BE2C (cell line): ENCODE results near the gene SKP2.

Experiments used
- DNase-seq: peaks from one replicate; pipeline ENCODE4 v3.0.0-alpha.2; 2020
- H3K27me3 ChIP-seq: fragments of 250-450 bp; sonication (Bioruptor Pico); 2 replicates; pipeline ENCODE4 v1.5.1; 2020; ENCODE audit warnings: mild to moderate bottlenecking
- H3K36me3 ChIP-seq: fragments of 250-450 bp; sonication (Bioruptor Pico); 2 replicates; pipeline ENCODE4 v1.5.1; 2020; ENCODE audit warnings: mild to moderate bottlenecking
- H3K4me1 ChIP-seq: fragments of 250-450 bp; sonication (Bioruptor Pico); 2 replicates; pipeline ENCODE4 v1.5.1; 2020
- H3K4me3 ChIP-seq: 2 replicates; pipeline ENCODE4 v1.5.1; 2011; ENCODE audit warnings: low read depth, low read length
- H3K9me3 ChIP-seq: fragments of 250-450 bp; sonication (Bioruptor Pico); 2 replicates; pipeline ENCODE4 v1.5.1; 2020
- CTCF ChIP-seq: IDR thresholded peaks from 2 replicates; pipeline ENCODE4 v1.5.1; 2012; ENCODE audit warnings: mild to moderate bottlenecking, low read depth, low read length

SKP2 gene

GRCh38 chr5:36209664-36210063, 57.8 kb downstream of the SKP2 start:
- H3K9me3 ChIP-seq: no peaks in the 10 kb centered on the region
- no peaks in the 10 kb centered on the region for H3K36me3 ChIP-seq
- no peaks in the 10 kb centered on the region for H3K4me1 ChIP-seq
- no peak for DNase-seq
- no peak for TF ChIP-seq CTCF
- H3K4me3 ChIP-seq: no peak overlapping the region
- no peaks in the 10 kb centered on the region for H3K27me3 ChIP-seq

- TF ChIP-seq CTCF: no peak
- peaks cover 7% of the 10 kb centered on the region; the same call in 1 of the 2 replicates for H3K4me1 ChIP-seq
- no peak overlapping the region for H3K4me3 ChIP-seq
- H3K27me3 ChIP-seq: no peaks in the 10 kb centered on the region
- H3K36me3 ChIP-seq: no peaks in the 10 kb centered on the region
- no peak for DNase-seq
- no peaks in the 10 kb centered on the region for H3K9me3 ChIP-seq
Observed at GRCh38 chr5:36214436-36214835, 62.5 kb downstream of the SKP2 start.

- H3K4me1 ChIP-seq: peaks cover 7% of the 10 kb centered on the region; the same call in 1 of the 2 replicates
- H3K36me3 ChIP-seq: no peaks in the 10 kb centered on the region
- no peaks in the 10 kb centered on the region for H3K27me3 ChIP-seq
- no peak for DNase-seq
- TF ChIP-seq CTCF: no peak
- no peaks in the 10 kb centered on the region for H3K9me3 ChIP-seq
- H3K4me3 ChIP-seq: no peak overlapping the region
Observed at GRCh38 chr5:36215910-36216309, 64.0 kb downstream of the SKP2 start.

- H3K9me3 ChIP-seq: no peaks in the 10 kb centered on the region
- H3K27me3 ChIP-seq: no peaks in the 10 kb centered on the region
- peaks cover 7% of the 10 kb centered on the region; the same call in 1 of the 2 replicates for H3K4me1 ChIP-seq
- no peak overlapping the region for H3K4me3 ChIP-seq
- DNase-seq: no peak
- no peaks in the 10 kb centered on the region for H3K36me3 ChIP-seq
- no peak for TF ChIP-seq CTCF
Observed at GRCh38 chr5:36217567-36217966, 65.7 kb downstream of the SKP2 start.

- no peak overlapping the region for H3K4me3 ChIP-seq
- no peak for TF ChIP-seq CTCF
- H3K4me1 ChIP-seq: peaks cover 7% of the 10 kb centered on the region; the same call in 1 of the 2 replicates
- no peaks in the 10 kb centered on the region for H3K9me3 ChIP-seq
- DNase-seq: no peak
- H3K36me3 ChIP-seq: no peaks in the 10 kb centered on the region
- H3K27me3 ChIP-seq: no peaks in the 10 kb centered on the region
Observed at GRCh38 chr5:36217988-36218387, 66.1 kb downstream of the SKP2 start.

GRCh38 chr5:36222620-36223019, 70.7 kb downstream of the SKP2 start:
- no peak for DNase-seq
- TF ChIP-seq CTCF: no peak
- no peaks in the 10 kb centered on the region for H3K27me3 ChIP-seq
- H3K4me1 ChIP-seq: peaks cover 7% of the 10 kb centered on the region; the same call in 1 of the 2 replicates
- H3K9me3 ChIP-seq: no peaks in the 10 kb centered on the region
- no peak overlapping the region for H3K4me3 ChIP-seq
- no peaks in the 10 kb centered on the region for H3K36me3 ChIP-seq
